DND-41 (cell line): ENCODE results near the gene MGAT4A.
A peak's percentile ranks its signal among the peaks of the same experiment; 100 is the strongest.

ENCODE experiments used
- ATAC-seq: fragments of 200-7000 bp; cut with Tn5 transposase; 3 replicates; pipeline ENCODE4 v1.9.1; 2021; ENCODE audit warnings: low read depth; ENCODE audit not compliant: insufficient read depth
- DNase-seq: peaks from one replicate; pipeline ENCODE4 v3.0.0-alpha.2; 2020
- H2AFZ ChIP-seq: 2 replicates; pipeline ENCODE4 v1.6.0; 2012; ENCODE audit warnings: low read depth, low read length
- H3K27ac ChIP-seq: 2 replicates; pipeline ENCODE4 v1.5.1; 2012; ENCODE audit warnings: low read length, inconsistent platforms
- H3K27me3 ChIP-seq: fragments of 200-600 bp; sonication (generic); 2 replicates; pipeline ENCODE4 v1.6.0; 2012; ENCODE audit warnings: low read length, mild to moderate bottlenecking, inconsistent platforms; ENCODE audit not compliant: insufficient read depth, poor library complexity
- H3K36me3 ChIP-seq: 2 replicates; pipeline ENCODE4 v1.5.1; 2012; ENCODE audit warnings: low read length, inconsistent platforms; ENCODE audit not compliant: insufficient read depth
- H3K4me1 ChIP-seq: 2 replicates; pipeline ENCODE4 v1.5.1; 2012; ENCODE audit warnings: mild to moderate bottlenecking, low read length; ENCODE audit not compliant: insufficient read depth
- H3K4me2 ChIP-seq: 2 replicates; pipeline ENCODE4 v1.6.0; 2012; ENCODE audit warnings: mild to moderate bottlenecking, moderate library complexity, low read length, inconsistent platforms; ENCODE audit not compliant: insufficient read depth
- H3K4me3 ChIP-seq, 2 experiments: fragments of 200-600 bp in 1 of 2; shearing (Covaris generic) in 1 of 2; 2 replicates each; pipeline ENCODE4 v1.5.1; 2012 to 2016; ENCODE audit warnings: inconsistent platforms in 2 of 2, low read length in 2 of 2, mild to moderate bottlenecking in 2 of 2, low read depth in 1 of 2, moderate library complexity in 1 of 2
- H3K79me2 ChIP-seq: 2 replicates; pipeline ENCODE4 v1.6.0; 2012; ENCODE audit warnings: low read length, inconsistent platforms; ENCODE audit not compliant: insufficient read depth
- H3K9ac ChIP-seq: 2 replicates; pipeline ENCODE4 v1.6.0; 2012; ENCODE audit warnings: low read depth, mild to moderate bottlenecking, inconsistent platforms, low read length, moderate library complexity
- H3K9me3 ChIP-seq: 2 replicates; pipeline ENCODE4 v1.5.1; 2012; ENCODE audit warnings: low read length, moderate library complexity, mild to moderate bottlenecking, inconsistent platforms; ENCODE audit not compliant: insufficient read depth, severe bottlenecking
- H4K20me1 ChIP-seq: 2 replicates; pipeline ENCODE4 v1.6.0; 2012; ENCODE audit warnings: low read length; ENCODE audit not compliant: insufficient read depth
- CTCF ChIP-seq: IDR thresholded peaks from 2 replicates; pipeline ENCODE4 v1.5.1; 2012; ENCODE audit warnings: borderline replicate concordance, low read length, moderate library complexity, mild to moderate bottlenecking; ENCODE audit not compliant: poor library complexity, severe bottlenecking; ENCODE audit errors: extremely low read depth
- EZH2 ChIP-seq: IDR thresholded peaks from 3 replicates; pipeline ENCODE4 v1.6.1; 2012; ENCODE audit warnings: borderline replicate concordance, low read depth, mild to moderate bottlenecking, moderate library complexity, low read length, inconsistent platforms; ENCODE audit not compliant: severe bottlenecking

MGAT4A gene

GRCh38 chr2:98773907-98774306 lies 43.0 kb upstream of the MGAT4A start:
- H3K36me3 ChIP-seq, result no peaks in the 10 kb centered on the region
- peaks cover 7% of the 10 kb centered on the region; the same call in 1 of the 2 replicates for H3K79me2 ChIP-seq
- peaks cover 49% of the 10 kb centered on the region for H3K4me1 ChIP-seq
- H4K20me1 ChIP-seq, result no peaks in the 10 kb centered on the region
- no peak overlapping the region for H3K4me3 ChIP-seq
- no peaks in the 10 kb centered on the region for H3K27me3 ChIP-seq
- H3K9me3 ChIP-seq, result no peaks in the 10 kb centered on the region
- no peak overlapping the region for H3K4me2 ChIP-seq
- peak overlapping the region; percentile 15; the same call in 1 of the 2 replicates for H2AFZ ChIP-seq
- peak overlapping the region; percentile 66; the same call in 1 of the 2 replicates for H3K9ac ChIP-seq
- ATAC-seq (no peak), DNase-seq (no peak)
- peak overlapping the region; percentile 92 for H3K27ac ChIP-seq
- TF ChIP-seq CTCF (no peak), EZH2 (no peak)

GRCh38 chr2:98773169-98773568 lies 42.2 kb upstream of the MGAT4A start:
- H3K79me2 ChIP-seq, result peaks cover 7% of the 10 kb centered on the region; the same call in 1 of the 2 replicates
- DNase-seq (no peak), ATAC-seq (no peak)
- peak overlapping the region; percentile 68 for H3K4me2 ChIP-seq
- peak overlapping the region; percentile 71 for H2AFZ ChIP-seq
- H3K36me3 ChIP-seq, result no peaks in the 10 kb centered on the region
- H3K4me3 ChIP-seq, result peak overlapping the region in 1 of 2 experiments; percentile 59; a peak in 1 of 4 replicates
- H3K27me3 ChIP-seq, result no peaks in the 10 kb centered on the region
- peak overlapping the region; percentile 92 for H3K27ac ChIP-seq
- TF ChIP-seq CTCF, result no peak
- no peak for TF ChIP-seq EZH2
- peak overlapping the region; percentile 66 for H3K9ac ChIP-seq
- peaks cover 56% of the 10 kb centered on the region for H3K4me1 ChIP-seq
- H3K9me3 ChIP-seq, result no peaks in the 10 kb centered on the region
- H4K20me1 ChIP-seq, result no peaks in the 10 kb centered on the region

- ATAC-seq (no peak), DNase-seq (no peak)
- Histone ChIP-seq H3K4me1 (peaks cover 62% of the 10 kb centered on the region), H3K4me3 (peak overlapping the region; percentile 9 to 59; a peak in 3 of 4 replicates), H3K27me3 (no peaks in the 10 kb centered on the region), H2AFZ (peak overlapping the region; percentile 71), H4K20me1 (no peaks in the 10 kb centered on the region), H3K4me2 (peak overlapping the region; percentile 68), H3K79me2 (peaks cover 10% of the 10 kb centered on the region; the same call in 1 of the 2 replicates), H3K9me3 (no peaks in the 10 kb centered on the region), H3K9ac (peak overlapping the region; percentile 66), H3K27ac (peak overlapping the region; percentile 92), H3K36me3 (peaks cover 2% of the 10 kb centered on the region; the same call in 1 of the 2 replicates)
- TF ChIP-seq CTCF, result no peak
- no peak for TF ChIP-seq EZH2
Observed at GRCh38 chr2:98772536-98772935, 41.6 kb upstream of the MGAT4A start.
